SK-N-SH (cell line): Measurements from ENCODE around the gene DDX54.

ENCODE experiments used
- JUND ChIP-seq: IDR thresholded peaks from 2 replicates; pipeline ENCODE4 v1.4.0; 2012
- POLR2AphosphoS5 ChIP-seq: IDR thresholded peaks from 2 replicates; pipeline ENCODE4 v1.6.1; 2012; ENCODE audit warnings: low read depth, low read length

DNA sequence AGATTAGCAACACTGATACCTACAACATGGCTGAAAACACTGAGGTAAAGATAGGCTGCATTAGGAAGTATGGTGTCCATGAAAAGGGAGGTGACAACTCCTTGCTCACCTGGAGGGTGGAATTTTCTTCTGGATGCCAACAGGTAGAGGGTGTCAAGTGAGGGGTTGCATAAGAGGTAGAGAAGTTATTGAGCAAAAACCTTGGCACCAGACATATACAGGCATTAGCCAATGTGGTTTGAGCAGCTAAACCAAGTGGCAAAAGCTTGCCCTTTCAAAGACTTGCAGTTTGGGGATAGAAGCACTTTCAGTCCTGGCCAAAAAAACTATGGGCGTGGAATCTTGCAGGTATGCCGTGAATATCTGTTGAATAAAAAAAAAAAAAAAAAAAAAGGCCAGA lies 4.1 kb upstream of the DDX54 start:
- no peak for TF ChIP-seq POLR2AphosphoS5
- no peak for TF ChIP-seq JUND
